ENCODE data around the gene TMEM115. TPM values are rescaled to one million over a fixed set of nuclear protein-coding genes. Genes with fewer than 3 reads are reported as not detected.
A peak's percentile ranks its signal among the peaks of the same experiment; 100 is the strongest.

TMEM115 gene
- total RNA-seq, 2 donors from 2014 or later = 73.0 to 76.7 TPM

GRCh38 chr3:50339485-50340146 lies 19.7 kb downstream of the TMEM115 start:
- H3K27ac ChIP-seq = no peak overlapping the region
- WGBS = 93% methylated on average over 14 of the region's 14 CpGs
- no peaks in the 10 kb centered on the region for H3K9me3 ChIP-seq
- H3K36me3 ChIP-seq = no peaks in the 10 kb centered on the region
- H3K4me1 ChIP-seq (replicated peaks) = peaks cover 23% of the 10 kb centered on the region
- no peak for TF ChIP-seq POLR2A (IDR thresholded peaks at IDR 0.05)
- TF ChIP-seq CTCF (IDR thresholded peaks at IDR 0.05) = no peak
- TF ChIP-seq POLR2AphosphoS5 (IDR thresholded peaks at IDR 0.05) = no peak
- no peak for DNase-seq (ENCODE audit: low spot score)
- peak overlapping the region in 1 of 2 donors; percentile 31 for H3K4me3 ChIP-seq
- intact Hi-C loops (cut with DNase I) = loop anchor here (10.0 kb wide), 1 partner anchor 1065 kb away; no protein-coding TSS in a partner anchor
- H3K27me3 ChIP-seq (replicated peaks; ENCODE audit: insufficient read depth) = no peaks in the 10 kb centered on the region

GRCh38 chr3:50338965-50339364 lies 20.4 kb downstream of the TMEM115 start:
- no peaks in the 10 kb centered on the region for H3K9me3 ChIP-seq
- WGBS = 82% methylated on average over 5 of the region's 5 CpGs
- DNase-seq (ENCODE audit: low spot score) = no peak
- intact Hi-C loops (cut with DNase I) = no loop called here
- H3K27ac ChIP-seq = peak overlapping the region in 1 of 2 donors; percentile 95
- TF ChIP-seq POLR2A (IDR thresholded peaks at IDR 0.05) = no peak
- no peak for TF ChIP-seq POLR2AphosphoS5 (IDR thresholded peaks at IDR 0.05)
- no peak for TF ChIP-seq CTCF (IDR thresholded peaks at IDR 0.05)
- no peaks in the 10 kb centered on the region for H3K27me3 ChIP-seq (replicated peaks; ENCODE audit: insufficient read depth)
- no peaks in the 10 kb centered on the region for H3K36me3 ChIP-seq
- H3K4me3 ChIP-seq = no peak overlapping the region
- H3K4me1 ChIP-seq (replicated peaks) = peaks cover 26% of the 10 kb centered on the region

GRCh38 chr3:50337175-50337861 lies 22.0 kb downstream of the TMEM115 start:
- peak; percentile 97 for TF ChIP-seq POLR2A (IDR thresholded peaks at IDR 0.05)
- TF ChIP-seq POLR2AphosphoS5 (IDR thresholded peaks at IDR 0.05) = peak; percentile 98
- TF ChIP-seq CTCF (IDR thresholded peaks at IDR 0.05) = no peak
- H3K4me3 ChIP-seq = peak overlapping the region; percentile 64 to 78
- no peaks in the 10 kb centered on the region for H3K36me3 ChIP-seq
- peak; percentile 99 for DNase-seq (ENCODE audit: low spot score)
- under 1% methylated on average over 76 of the region's 79 CpGs for WGBS
- H3K4me1 ChIP-seq (replicated peaks) = peaks cover 34% of the 10 kb centered on the region
- H3K27me3 ChIP-seq (replicated peaks; ENCODE audit: insufficient read depth) = no peaks in the 10 kb centered on the region
- intact Hi-C loops (cut with DNase I) = no loop called here
- no peaks in the 10 kb centered on the region for H3K9me3 ChIP-seq
- peak overlapping the region; percentile 93 to 95 for H3K27ac ChIP-seq

GRCh38 chr3:50336452-50337174 lies 22.7 kb downstream of the TMEM115 start:
- no peak for DNase-seq (ENCODE audit: low spot score)
- Histone ChIP-seq H3K4me3 (peak overlapping the region; percentile 64 to 78), H3K4me1 (replicated peaks) (peaks cover 34% of the 10 kb centered on the region), H3K9me3 (no peaks in the 10 kb centered on the region), H3K36me3 (peaks cover 0 to 3% of the 10 kb centered on the region in 2 donors), H3K27ac (peak overlapping the region; percentile 93 to 95), H3K27me3 (replicated peaks; ENCODE audit: insufficient read depth) (no peaks in the 10 kb centered on the region)
- TF ChIP-seq POLR2A (IDR thresholded peaks at IDR 0.05) = no peak
- TF ChIP-seq CTCF (IDR thresholded peaks at IDR 0.05) = peak in 2 of 4 experiments; percentile 13 to 14
- TF ChIP-seq POLR2AphosphoS5 (IDR thresholded peaks at IDR 0.05) = peak; percentile 17
- WGBS = 0% methylated on average over 20 of the region's 31 CpGs
- intact Hi-C loops (cut with DNase I) = no loop called here

Data from prostate gland (tissue), 2 donors.